SK-N-MC (cell line): Measurements from ENCODE around the gene NACAD.

Experiments used
- EZH2 ChIP-seq: fragments of 200-600 bp; sonication (generic); IDR thresholded peaks from one replicate; pipeline ENCODE4 v1.6.1; 2017; ENCODE audit warnings: antibody characterized with exemption
- FOXP2 ChIP-seq: optimal IDR thresholded peaks from 2 replicates; pipeline ENCODE3; 2011; ENCODE audit warnings: mild to moderate bottlenecking, moderate library complexity; ENCODE audit not compliant: insufficient read depth; ENCODE audit errors: extremely low read length, control extremely low read depth
- POLR2AphosphoS5 ChIP-seq: IDR thresholded peaks from 2 replicates; pipeline ENCODE4 v1.6.1; 2012; ENCODE audit warnings: mild to moderate bottlenecking, low read depth, low read length, borderline replicate concordance

DNA sequence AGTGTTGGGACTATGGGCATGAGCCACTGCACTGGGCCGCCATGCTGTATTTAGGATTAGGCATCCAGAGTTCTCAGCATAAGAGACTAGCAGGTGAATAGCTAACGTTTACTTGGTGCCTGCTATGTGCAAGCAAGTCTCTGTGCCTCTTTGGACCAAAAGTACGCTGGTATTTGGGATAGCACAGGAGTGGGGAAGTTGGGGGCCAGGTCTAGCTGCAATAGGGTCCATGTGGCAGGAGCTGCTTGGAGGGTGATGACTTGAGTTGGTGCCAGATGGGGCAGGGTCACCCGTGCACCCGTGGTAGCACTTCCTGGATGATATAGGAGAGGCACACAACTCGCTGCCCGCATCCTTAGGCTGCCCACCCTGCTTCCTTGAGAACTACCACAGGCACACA lies 22.4 kb downstream of the NACAD start:
- no peak for TF ChIP-seq EZH2
- no peak for TF ChIP-seq POLR2AphosphoS5
- no peak for TF ChIP-seq FOXP2
